Activated CD8-positive, alpha-beta T cell treated with anti-CD3 and anti-CD28 coated beads for 36 hours (primary cell): ENCODE results near the gene MFSD6L. TPM values are rescaled to one million over a fixed set of nuclear protein-coding genes. Genes with fewer than 3 reads are reported as not detected.

ENCODE experiments used
- ATAC-seq: fragments of 200-7000 bp; cut with Tn5 transposase; one replicate; pipeline ENCODE4 v1.10.0; 2021; ENCODE audit warnings: mild to moderate bottlenecking, moderate library complexity
- CTCF ChIA-PET: fragments of 350-600 bp; sonication (Branson Sonifier 250); formaldehyde crosslinking; loops from one replicate; lab custom pipeline; 2021; ENCODE audit warnings: antibody characterized with exemption; lab: Charles Lee
- POLR2A ChIA-PET: fragments of 350-600 bp; sonication (Branson Sonifier 250); formaldehyde crosslinking; loops from one replicate; lab custom pipeline; 2021; ENCODE audit warnings: antibody characterized with exemption; lab: Charles Lee
- DNase-seq: peaks from one replicate; pipeline ENCODE4 v3.0.0-alpha.2; 2020
- H3K27ac Mint-ChIP-seq: one replicate; pipeline ENCODE4 v1.8.0; 2021; ENCODE audit warnings: mild to moderate bottlenecking, mixed read lengths
- H3K27me3 Mint-ChIP-seq: one replicate; pipeline ENCODE4 v1.8.0; 2021; ENCODE audit warnings: mixed read lengths
- H3K36me3 Mint-ChIP-seq: one replicate; pipeline ENCODE4 v1.8.0; 2021; ENCODE audit warnings: low read depth, mixed read lengths
- H3K4me1 Mint-ChIP-seq: one replicate; pipeline ENCODE4 v1.8.0; 2021; ENCODE audit warnings: low read depth, mixed read lengths
- H3K4me3 Mint-ChIP-seq: one replicate; pipeline ENCODE4 v1.8.0; 2021; ENCODE audit warnings: mild to moderate bottlenecking, moderate library complexity, mixed read lengths
- H3K9me3 Mint-ChIP-seq: one replicate; pipeline ENCODE4 v1.8.0; 2021; ENCODE audit warnings: mixed read lengths
- intact Hi-C: fragments of 100-400 bp; cut with micrococcal nuclease; formaldehyde crosslinking; loops from one replicate; pipeline ENCODE4 v1.10.0; 2022
- total RNA-seq, 2 experiments: library from RNA; stranded (reverse); gene quantifications; one replicate each; pipeline ENCODE4 v1.2.3, GENCODE V29; 2021
- TF ChIP-seq, protein P1 (sequence below): fragments of 200-600 bp; IDR thresholded peaks from one replicate; pipeline ENCODE4 v1.8.0; 2022; ENCODE audit warnings: antibody characterized with exemption, mild to moderate bottlenecking

Gene MFSD6L
- total RNA-seq, 2 experiments from 2014 or later: 0.20 to 0.22 TPM

DNA sequence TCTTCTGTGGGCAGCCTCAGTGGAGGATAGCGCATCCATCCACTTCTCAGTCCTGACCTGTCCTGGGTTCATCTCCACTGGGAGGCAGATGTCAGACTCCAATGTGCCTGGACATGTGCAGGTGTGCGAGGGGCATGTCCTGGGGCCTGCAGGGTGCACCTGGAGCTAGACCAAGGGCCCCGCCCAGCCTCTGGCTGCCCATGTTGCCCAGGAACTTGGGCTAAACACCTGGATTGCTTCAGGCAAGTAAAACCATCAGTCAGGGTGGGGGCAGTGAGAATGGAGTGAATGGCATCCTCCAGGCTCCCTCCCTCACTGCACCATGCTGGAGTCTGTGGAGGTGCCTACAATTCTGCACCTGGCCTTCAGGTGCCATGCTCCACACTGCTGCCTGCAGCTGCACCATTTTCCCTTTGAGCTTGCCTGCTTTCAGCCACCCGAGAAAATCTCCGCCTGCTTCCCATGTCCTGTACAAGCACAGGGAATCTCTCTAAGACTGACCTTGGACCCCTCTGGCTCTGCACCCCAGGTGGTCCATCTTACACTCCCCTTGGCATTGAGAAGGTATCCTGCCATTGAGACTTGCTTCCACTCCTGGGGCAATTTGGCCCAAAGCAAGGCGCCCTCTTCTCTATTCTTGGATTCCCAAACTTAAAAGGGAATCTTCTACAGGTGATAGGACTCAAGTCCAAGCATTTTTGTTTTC lies 2.1 kb upstream of the MFSD6L start:
- no peak overlapping the region for H3K27ac Mint-ChIP-seq
- DNase-seq: no peak
- no peaks in the 10 kb centered on the region for H3K27me3 Mint-ChIP-seq
- no peak for ATAC-seq
- no peak overlapping the region for H3K4me3 Mint-ChIP-seq
- ChIA-PET CTCF (interaction anchor here (1.1 to 1.4 kb wide), 3 partner anchors 15 to 196 kb away, joined by 3 to 4 read pairs (median 3); no protein-coding TSS in a partner anchor), POLR2A (no interaction called here)
- intact Hi-C loops: no loop called here
- peaks cover 3% of the 10 kb centered on the region for H3K4me1 Mint-ChIP-seq
- H3K9me3 Mint-ChIP-seq: no peaks in the 10 kb centered on the region
- TF ChIP-seq, protein P1, sequence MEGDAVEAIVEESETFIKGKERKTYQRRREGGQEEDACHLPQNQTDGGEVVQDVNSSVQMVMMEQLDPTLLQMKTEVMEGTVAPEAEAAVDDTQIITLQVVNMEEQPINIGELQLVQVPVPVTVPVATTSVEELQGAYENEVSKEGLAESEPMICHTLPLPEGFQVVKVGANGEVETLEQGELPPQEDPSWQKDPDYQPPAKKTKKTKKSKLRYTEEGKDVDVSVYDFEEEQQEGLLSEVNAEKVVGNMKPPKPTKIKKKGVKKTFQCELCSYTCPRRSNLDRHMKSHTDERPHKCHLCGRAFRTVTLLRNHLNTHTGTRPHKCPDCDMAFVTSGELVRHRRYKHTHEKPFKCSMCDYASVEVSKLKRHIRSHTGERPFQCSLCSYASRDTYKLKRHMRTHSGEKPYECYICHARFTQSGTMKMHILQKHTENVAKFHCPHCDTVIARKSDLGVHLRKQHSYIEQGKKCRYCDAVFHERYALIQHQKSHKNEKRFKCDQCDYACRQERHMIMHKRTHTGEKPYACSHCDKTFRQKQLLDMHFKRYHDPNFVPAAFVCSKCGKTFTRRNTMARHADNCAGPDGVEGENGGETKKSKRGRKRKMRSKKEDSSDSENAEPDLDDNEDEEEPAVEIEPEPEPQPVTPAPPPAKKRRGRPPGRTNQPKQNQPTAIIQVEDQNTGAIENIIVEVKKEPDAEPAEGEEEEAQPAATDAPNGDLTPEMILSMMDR: no peak
- no peaks in the 10 kb centered on the region for H3K36me3 Mint-ChIP-seq

DNA sequence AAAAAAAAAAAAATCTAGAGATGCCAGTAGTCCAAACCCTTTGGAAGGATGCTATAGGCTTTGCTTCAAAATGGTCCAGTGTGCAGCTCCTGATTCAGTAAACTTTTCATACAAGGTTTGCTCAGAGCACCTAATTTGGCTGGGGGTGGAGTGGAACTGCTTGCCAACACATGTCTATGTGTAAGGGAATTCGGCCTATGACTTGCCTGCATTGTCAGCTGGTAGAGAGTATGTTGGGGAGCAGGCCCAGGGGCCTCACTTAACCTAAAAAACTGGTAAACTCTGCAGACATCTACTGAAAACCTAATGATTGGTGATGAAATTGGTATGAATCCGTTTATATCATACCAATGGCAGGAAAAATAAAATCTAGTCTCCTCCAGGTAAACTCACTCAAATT lies 1.5 kb upstream of the MFSD6L start:
- Mint-ChIP-seq H3K9me3 (no peaks in the 10 kb centered on the region), H3K27me3 (no peaks in the 10 kb centered on the region), H3K4me1 (no peaks in the 10 kb centered on the region), H3K27ac (no peak overlapping the region), H3K4me3 (no peak overlapping the region), H3K36me3 (no peaks in the 10 kb centered on the region)
- ChIA-PET CTCF (interaction anchor here (1.2 to 4.0 kb wide), 5 partner anchors 15 to 185 kb away, joined by 3 to 20 read pairs (median 3); no protein-coding TSS in a partner anchor), POLR2A (no interaction called here)
- intact Hi-C loops: no loop called here
- DNase-seq (no peak), ATAC-seq (no peak)
- TF ChIP-seq, protein P1: no peak

DNA sequence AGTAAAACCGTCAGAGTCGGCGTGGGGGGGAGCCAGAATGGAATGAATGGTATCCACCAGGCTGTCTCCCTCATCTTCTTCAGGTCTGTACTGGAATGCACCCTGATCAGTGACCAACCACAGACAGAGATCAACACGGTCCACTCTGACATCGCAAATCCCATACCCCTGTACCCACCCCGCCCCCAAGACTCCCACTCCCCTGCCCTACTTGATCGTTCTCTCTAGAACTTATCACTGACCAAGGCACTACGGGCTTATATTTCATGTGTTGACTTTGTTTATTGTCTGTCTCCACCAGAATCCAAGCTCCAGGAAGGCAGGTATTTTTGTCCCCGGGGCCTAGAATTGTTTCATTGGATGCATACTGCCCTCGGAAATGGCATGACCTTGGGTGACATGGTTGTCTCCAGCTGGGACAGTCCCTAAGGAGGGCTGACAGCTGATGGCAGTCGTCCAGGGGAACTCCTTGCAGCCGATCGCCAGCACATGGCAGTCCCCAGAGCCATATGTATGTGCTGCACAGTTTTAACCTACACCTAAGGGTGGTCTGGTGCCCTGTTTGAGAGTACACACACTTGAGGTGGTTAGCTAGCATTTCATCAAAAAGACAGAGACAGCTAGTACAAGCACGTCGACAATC lies 526 bp upstream of the MFSD6L start:
- Mint-ChIP-seq H3K27ac (no peak overlapping the region), H3K36me3 (no peaks in the 10 kb centered on the region), H3K27me3 (no peaks in the 10 kb centered on the region), H3K4me1 (no peaks in the 10 kb centered on the region), H3K9me3 (no peaks in the 10 kb centered on the region), H3K4me3 (no peak overlapping the region)
- TF ChIP-seq, protein P1: no peak
- ATAC-seq: no peak
- CTCF ChIA-PET: interaction anchor here (1.0 to 4.0 kb wide), 8 partner anchors 14 to 198 kb away, joined by 3 to 20 read pairs (median 6); no protein-coding TSS in a partner anchor
- intact Hi-C loops: no loop called here
- no peak for DNase-seq
- POLR2A ChIA-PET: no interaction called here

DNA sequence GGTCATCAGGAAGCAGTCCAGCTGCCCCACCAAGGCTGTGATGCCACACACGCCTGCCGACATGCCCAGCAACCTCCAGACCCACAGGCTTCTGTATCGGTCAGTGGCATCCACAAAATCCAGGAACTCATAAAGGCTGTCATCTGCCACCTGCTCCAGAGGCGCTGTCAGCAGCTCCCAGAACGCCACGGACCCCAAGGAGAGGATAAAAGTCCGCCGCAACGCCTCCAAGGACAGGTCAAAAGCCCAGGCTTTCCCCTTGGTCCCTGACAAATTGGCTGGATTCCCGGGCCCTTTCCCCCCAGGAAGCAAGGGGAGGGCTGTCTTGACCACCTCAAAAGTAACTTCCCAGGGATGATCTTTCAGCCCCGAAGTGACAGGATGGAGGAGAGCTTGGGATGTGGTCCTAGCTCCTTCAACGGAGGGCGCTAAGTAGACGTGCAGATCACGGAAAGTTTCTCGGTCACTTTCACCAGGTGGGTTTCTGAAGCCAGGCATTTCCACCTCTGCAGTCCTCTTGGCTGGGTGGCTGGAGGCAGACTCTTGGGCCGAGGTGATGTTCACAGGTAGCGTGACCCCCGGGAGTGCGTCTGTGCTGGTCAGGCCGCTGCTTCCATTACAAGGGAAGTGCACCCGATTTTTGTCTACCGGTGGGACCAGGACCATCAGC lies 854 bp downstream of the MFSD6L start:
- DNase-seq: no peak
- TF ChIP-seq, protein P1: no peak
- CTCF ChIA-PET: interaction anchor here (1.9 to 4.0 kb wide), 4 partner anchors 13 to 200 kb away, joined by 6 to 20 read pairs (median 10); no protein-coding TSS in a partner anchor
- H3K27ac Mint-ChIP-seq: no peak overlapping the region
- no peaks in the 10 kb centered on the region for H3K36me3 Mint-ChIP-seq
- POLR2A ChIA-PET: no interaction called here
- ATAC-seq: no peak
- H3K4me3 Mint-ChIP-seq: no peak overlapping the region
- H3K9me3 Mint-ChIP-seq: no peaks in the 10 kb centered on the region
- H3K27me3 Mint-ChIP-seq: no peaks in the 10 kb centered on the region
- no peaks in the 10 kb centered on the region for H3K4me1 Mint-ChIP-seq
- intact Hi-C loops: no loop called here
